Measurements from ENCODE around the gene PPP2R3B.
"Not testable (repeated sequence)": the region's sequence is repeated elsewhere in the genome, so short reads cannot be mapped to it uniquely, and the experiment has no call there.

The PPP2R3B gene

GRCh38 chrX:317424-318067 lies 69.2 kb downstream of the PPP2R3B start:
- no peak for DNase-seq

DNA sequence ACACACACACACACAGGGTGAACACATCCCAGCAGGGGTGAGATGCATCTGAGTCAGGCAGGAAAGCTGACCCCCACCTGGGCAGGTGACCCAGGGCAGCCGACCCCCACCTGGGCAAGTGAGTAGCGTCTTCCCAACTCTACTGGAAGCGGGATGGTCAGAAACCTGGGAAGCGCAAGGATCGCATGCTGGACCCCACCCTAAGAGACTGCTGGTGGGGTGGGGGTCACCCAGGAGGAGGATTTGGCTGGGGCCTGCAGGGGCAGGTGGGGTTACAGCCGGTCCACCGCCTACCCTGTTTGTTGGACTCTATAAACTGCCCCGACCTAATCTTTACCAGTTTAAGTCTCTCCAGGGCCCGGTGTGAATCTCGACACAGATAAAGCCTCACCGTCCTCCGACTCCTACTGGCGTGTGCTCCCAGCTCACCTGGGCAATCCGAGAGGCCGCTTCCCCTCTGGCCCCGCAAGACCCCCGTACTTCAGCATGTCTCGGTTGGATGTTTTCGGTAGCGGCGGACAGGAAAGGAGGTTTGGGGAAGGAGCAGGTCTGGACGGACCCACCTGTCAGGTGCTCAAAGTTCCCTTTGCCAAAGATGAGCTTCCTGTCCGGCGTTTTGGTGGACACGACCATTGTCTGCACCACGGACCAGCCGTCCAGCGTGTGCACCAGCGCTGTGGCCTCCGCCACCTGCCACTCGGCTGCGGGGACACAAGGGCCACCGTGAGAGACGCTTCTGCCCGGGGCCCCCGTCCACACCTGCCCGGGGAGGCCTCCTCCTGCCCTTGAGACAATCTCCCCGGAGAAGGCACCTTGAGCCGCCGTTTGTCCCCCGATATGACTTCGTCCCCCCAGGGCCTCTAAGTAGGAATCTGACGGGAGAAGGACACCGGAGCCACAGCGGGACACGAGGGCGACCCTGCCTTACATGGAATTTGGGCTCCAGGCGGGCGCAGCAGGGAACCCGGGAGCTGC lies 70.1 kb downstream of the PPP2R3B start:
- no peak for DNase-seq

DNA sequence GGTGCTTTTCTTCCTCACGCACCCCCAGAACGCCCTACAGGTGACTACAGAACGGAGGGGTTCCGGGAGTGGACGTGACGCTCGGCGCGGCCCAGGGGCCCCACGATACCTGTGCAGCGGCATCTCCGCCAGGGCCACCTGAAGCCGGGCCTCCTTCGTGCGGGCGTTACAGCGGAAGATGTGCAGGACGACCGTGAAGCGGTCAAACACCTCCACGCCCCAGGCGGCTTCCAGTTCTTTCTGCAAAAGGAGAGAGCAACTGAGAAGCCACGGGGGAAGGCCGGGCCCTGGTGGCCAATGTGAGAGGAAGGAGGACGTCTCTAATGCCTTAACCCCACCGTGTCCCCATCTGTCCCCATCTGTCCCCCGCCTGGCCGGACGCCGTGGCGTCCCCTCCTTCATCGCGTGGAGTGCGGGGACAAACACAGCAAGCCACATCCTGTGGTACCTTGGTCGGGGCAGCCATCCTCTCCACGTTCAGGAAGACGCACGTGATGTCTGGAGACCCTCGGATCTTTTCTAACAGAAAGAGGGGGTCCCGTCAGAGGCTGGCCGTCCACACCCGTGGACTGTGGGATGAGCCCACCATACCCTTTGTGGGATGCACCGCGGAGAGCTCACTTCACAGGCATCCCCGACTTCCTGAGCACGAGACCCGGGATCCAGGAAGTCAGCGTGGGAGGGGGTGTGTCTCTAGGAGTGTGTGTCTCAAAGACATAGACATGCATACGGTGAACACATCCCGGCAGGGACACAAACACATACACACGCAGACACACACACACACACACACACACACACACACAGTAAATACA lies 71.7 kb downstream of the PPP2R3B start:
- DNase-seq, result no peak

GRCh38 chrX:314049-314448 lies 72.7 kb downstream of the PPP2R3B start:
- DNase-seq, result no peak

DNA sequence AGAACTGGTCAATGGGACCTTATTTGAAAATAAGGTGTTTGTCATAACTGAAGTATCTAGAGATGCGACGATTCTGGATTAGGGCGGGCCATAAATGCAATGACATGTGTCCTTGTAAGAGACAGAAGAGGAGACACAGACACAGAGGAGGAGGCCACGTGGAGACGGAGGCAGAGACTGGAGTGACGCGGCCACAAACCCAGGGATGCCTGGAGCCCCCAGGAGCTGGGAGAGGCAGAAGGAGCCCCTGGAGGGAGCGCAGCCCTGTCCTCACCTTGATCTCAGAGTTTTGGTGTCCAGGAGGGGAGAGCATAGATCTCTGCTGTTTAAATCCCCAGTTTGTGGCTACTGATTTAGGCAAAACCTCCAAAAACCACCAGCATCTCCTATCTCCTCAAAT lies 73.2 kb downstream of the PPP2R3B start:
- DNase-seq, result no peak

- no peak for DNase-seq
Observed at GRCh38 chrX:312621-313331, 73.9 kb downstream of the PPP2R3B start.

GRCh38 chrX:311156-312129 lies 75.3 kb downstream of the PPP2R3B start:
- DNase-seq, result no peak

GRCh38 chrX:310621-311155 lies 76.0 kb downstream of the PPP2R3B start:
- no peak for DNase-seq

DNA sequence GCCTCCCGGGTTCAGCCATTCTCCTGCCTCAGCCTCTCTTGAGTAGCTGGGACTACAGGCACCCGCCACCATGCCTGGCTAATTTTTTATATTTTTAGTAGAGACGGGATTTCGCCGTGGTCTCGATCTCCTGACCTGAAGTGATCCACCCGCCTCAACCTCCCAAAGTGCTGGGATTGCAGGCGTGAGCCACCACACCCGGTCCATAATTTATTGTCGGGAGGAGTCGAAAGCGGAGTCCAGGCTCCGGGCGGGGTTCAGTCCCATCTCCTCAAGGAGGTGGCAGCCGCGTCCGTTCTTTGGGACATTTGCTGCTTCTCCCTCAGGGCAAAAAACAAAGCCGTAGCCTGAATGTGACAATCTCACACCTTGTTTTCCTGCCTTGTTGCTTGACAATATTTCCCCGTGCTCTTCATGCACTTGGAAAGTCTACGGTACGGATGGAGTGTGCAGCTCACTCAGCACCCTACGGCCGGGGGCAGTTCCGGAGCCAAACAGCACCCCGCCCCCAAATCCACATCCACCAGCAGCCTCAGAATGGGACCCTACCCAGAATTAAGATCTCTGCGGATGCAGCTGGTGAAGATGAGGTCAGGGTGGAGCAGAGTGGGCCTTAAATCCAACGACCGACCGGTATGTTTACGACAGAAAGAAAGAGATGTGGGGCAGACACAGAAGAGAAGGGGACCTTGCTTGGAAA lies 77.7 kb downstream of the PPP2R3B start:
- DNase-seq, result no peak

- DNase-seq, result no peak
Observed at GRCh38 chrX:307261-308111, 79.2 kb downstream of the PPP2R3B start.

GRCh38 chrX:306614-307251 lies 80.0 kb downstream of the PPP2R3B start:
- DNase-seq, result not testable (repeated sequence)

DNA sequence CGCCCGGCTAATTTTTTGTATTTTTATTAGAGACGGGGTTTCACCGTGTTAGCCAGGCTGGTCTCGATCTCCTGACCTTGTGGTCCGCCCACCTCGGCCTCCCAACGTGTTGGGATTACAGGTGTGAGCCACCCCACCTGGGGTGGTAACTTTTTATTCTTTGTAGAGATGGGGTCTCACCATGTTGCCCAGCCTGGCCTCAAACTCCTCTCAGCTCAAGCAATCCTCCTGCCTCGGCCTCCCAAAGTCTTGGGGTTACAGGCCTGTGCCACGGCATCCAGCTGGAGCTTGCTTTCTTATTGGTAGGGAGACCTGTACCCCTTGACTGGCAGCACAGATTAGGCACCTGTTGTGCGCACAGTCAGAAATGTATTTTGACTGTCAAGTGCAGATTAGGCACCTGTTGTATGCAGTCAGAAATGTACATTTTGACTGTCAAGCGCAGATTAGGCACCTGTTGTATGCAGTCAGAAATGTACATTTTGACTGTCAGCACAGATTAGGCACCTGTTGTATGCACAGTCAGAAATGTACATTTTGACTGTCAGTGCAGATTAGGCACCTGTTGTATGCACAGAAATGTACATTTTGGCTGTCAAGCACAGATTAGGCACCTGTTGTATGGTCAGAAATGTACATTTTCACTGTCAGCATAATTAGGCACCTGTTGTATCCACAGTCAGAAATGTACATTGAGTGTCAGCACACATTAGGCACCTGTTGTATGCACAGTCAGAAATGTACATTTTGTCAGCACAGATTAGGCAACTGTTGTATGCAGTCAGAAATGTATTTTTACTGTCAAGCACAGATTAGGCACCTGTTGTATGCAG lies 80.7 kb downstream of the PPP2R3B start:
- DNase-seq, result not testable (repeated sequence)

DNA sequence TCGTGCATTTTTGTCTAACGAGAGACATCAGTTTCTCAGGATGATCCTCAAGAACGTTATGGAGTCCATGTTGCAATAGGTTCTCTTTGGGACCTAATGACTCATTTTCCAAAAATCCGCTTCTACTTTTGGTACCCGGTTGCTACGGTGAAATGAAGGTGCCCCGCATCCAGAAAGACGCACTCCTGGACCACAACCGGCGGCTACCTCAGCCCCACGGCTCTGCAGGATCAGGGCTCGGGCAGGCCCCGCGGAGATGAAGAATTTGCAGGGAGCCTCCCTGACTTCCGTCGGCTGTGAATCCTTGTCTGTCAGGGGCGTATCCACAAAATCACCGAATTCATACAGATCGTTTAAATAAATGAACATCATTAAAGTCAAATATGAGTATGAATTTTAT lies 83.7 kb downstream of the PPP2R3B start:
- no peak for DNase-seq

DNA sequence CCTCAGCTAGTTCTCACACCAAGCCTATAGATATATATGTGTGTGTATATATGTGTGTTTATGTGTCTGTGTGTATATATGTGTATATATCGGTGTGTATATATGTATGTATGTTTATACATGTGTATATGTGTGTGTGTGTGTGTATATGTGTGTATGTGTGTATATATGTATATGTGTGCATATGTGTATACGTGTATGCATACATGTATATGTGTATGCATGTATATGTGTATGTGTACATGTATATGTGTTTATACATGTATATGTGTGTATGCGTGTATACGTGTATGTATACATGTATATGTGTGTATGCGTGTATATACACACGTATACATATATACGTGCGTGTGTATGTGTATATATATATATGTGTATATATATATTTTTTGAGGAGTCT lies 86.4 kb downstream of the PPP2R3B start:
- DNase-seq, result no peak

DNA sequence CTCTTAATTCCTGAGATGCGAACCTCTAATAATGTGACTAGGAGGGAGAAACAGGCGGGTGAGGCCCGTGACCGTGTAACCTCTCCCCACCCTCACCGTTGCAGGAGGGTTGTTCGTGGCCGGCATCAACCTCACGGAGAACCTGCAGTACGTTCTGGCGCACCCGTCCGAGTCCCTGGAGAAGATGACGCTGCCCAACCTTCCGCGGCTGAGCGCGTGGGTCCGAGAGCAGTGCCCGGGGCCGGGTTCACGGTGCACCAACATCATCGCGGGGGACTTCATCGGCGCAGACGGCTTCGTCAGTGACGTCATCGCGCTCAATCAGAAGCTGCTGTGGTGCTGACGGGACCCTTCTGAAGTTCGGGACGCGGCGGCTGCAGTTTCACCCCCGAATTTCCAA lies 87.7 kb downstream of the PPP2R3B start:
- DNase-seq, result no peak

- no peak for DNase-seq
Observed at GRCh38 chrX:295136-295535, 91.6 kb downstream of the PPP2R3B start.

DNA sequence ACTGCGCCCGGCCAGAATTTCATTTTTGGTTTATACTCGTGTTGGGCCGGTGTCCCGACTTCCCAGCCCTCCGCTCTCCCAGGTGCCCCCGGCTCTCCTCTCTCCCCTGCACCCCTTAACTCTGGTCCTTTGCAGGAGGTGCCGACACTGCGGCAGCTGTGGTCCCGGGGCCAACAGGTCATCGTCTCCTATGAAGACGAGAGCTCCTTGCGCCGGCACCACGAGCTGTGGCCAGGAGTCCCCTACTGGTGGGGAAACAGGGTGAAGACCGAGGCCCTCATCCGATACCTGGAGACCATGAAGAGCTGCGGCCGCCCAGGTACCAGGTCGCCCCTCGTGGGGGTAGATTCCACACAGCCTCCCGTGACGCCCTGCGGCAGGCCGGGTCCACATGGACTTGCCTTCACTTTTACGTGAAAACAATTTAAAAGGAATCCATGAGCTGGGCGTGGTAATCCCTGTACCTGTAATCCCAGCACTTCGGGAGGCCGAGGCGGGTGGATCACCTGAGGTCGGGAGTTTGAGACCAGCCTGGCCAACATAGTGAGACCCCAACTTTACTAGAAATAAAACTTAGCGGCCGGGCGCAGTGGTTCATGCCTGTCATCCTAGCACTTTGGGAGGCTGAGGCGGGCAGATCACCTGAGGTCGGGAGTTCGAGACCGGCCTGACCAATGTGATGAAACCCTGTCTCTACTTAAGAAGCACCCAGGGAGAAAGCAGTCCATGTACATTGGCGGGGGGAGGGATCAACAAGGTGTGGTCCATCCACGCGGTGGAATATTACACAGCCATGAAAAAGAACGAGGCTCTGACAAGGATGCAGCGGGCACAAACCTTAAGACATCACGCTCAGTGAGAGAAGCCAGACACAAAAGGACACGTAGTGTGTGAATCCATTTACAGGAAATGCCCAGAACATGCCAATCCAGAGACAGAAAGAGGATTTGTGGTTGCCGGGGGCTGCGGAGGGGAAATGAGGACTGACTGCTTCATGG lies 93.5 kb downstream of the PPP2R3B start:
- no peak for DNase-seq
